Aorta (tissue), 5 donors: ENCODE results near the gene RNF175. TPM values are rescaled to one million over a fixed set of nuclear protein-coding genes. Genes with fewer than 3 reads are reported as not detected.

ENCODE experiments used
- ATAC-seq: fragments of 200-7000 bp; cut with Tn5 transposase; one replicate; pipeline ENCODE4 v1.9.1; 2022; ENCODE audit warnings: moderate library complexity; ENCODE audit not compliant: low FRiP score
- DNase-seq, 2 donors: peaks; one replicate each; pipeline ENCODE4 v3.0.0-alpha.2; 2020
- H3K27ac ChIP-seq, 2 donors: one replicate each; pipeline ENCODE4 v1.5.1; 2013; ENCODE audit warnings: low read length in 2 of 2, mild to moderate bottlenecking in 2 of 2, moderate library complexity in 2 of 2, control low read depth in 1 of 2, inconsistent platforms in 1 of 2, low read depth in 1 of 2
- H3K27me3 ChIP-seq, 2 donors: one replicate each; pipeline ENCODE4 v1.6.1; 2013; ENCODE audit warnings: control low read depth in 1 of 2, low read length in 1 of 2, mild to moderate bottlenecking in 1 of 2, moderate library complexity in 1 of 2; ENCODE audit not compliant: insufficient read depth in 2 of 2, control insufficient read depth in 1 of 2
- H3K36me3 ChIP-seq, 2 donors: one replicate each; pipeline ENCODE4 v1.6.1; 2013; ENCODE audit warnings: control low read depth in 1 of 2, low read length in 1 of 2, mild to moderate bottlenecking in 1 of 2; ENCODE audit not compliant: insufficient read depth in 2 of 2, control insufficient read depth in 1 of 2
- H3K4me1 ChIP-seq, 2 donors: one replicate each; pipeline ENCODE4 v1.6.1; 2013; ENCODE audit warnings: low read length in 2 of 2, control low read depth in 1 of 2, mild to moderate bottlenecking in 1 of 2, moderate library complexity in 1 of 2; ENCODE audit not compliant: insufficient read depth in 2 of 2, control insufficient read depth in 1 of 2
- H3K4me3 ChIP-seq, 2 donors: one replicate each; pipeline ENCODE4 v1.5.1; 2013; ENCODE audit warnings: low read length in 2 of 2, control low read depth in 1 of 2, mild to moderate bottlenecking in 1 of 2
- H3K9me3 ChIP-seq: one replicate; pipeline ENCODE4 v1.6.1; 2013; ENCODE audit warnings: mild to moderate bottlenecking, low read length; ENCODE audit not compliant: control insufficient read depth
- WGBS, 2 donors: extraction: QIAGEN DNeasy Blood & Tissue Kit; methylation state at CpG; one replicate each; pipeline ENCODE4 v1.1.7; 2013; 5-methylcytosine and 5-hydroxymethylcytosine counted together
- intact Hi-C, 2 donors: fragments of 100-400 bp; cut with DNase I; formaldehyde crosslinking; loops; one replicate each; pipeline versions ENCODE4 v1.14.2 to v1.15.0; 2022
- polyA plus RNA-seq, 2 donors: library from polyadenylated mRNA; stranded (reverse); fragments of 200-250 nt; gene quantifications; one replicate each; pipeline ENCODE4 v1.2.3, GENCODE V29; 2013
- total RNA-seq, 2 donors: library from RNA; stranded (reverse); fragmentation: NEBNext Ultra II Directional; extraction: Animal tissue kit (Norgen Biotek cat#: 25700); gene quantifications; one replicate each; pipeline ENCODE4 v1.2.1, GENCODE V29; 2021
- donor health status: healthy with polysubstance abuse.
- donor health status: Bipolar disorder and iron deficiency.
- donor health status: DM: no; HTN: no; CAD: no.
- donor health status: DM: no; HTN: no; CAD: no.
- donor health status: DM: yes; HTN: yes; CAD: no.

RNF175 gene
- total and polyA plus RNA-seq, 4 donors, result 0.33 to 1.0 TPM; not detected in 2

DNA sequence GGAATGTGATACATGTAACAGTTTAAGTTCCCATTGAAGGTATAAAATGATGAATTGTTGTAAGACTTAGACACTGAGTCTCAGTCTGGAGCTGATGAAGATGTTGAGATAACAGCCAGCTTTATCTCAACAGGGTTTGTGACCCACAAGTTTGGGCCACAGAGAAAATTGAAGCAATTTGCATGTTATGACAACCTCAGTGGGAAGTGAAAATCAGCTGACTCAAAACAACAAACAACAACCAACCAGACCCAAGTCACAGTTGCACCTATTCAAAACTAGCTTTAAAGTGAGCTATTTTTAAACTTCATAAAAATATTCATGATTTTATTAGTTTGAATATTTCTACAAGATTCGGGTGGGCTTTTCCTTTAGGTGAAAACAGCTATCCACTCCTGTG is 21.1 kb upstream of the RNF175 start:
- intact Hi-C loops, result no loop called here

GRCh38 chr4:153780221-153780620 is 20.4 kb upstream of the RNF175 start:
- no peak for DNase-seq
- Histone ChIP-seq H3K27me3 (peaks cover 0 to 1% of the 10 kb centered on the region in 2 donors), H3K4me1 (no peaks in the 10 kb centered on the region), H3K36me3 (no peaks in the 10 kb centered on the region), H3K9me3 (no peaks in the 10 kb centered on the region), H3K27ac (no peak overlapping the region), H3K4me3 (no peak overlapping the region)
- 67 to 85% methylated on average over 2 of the region's 2 CpGs for WGBS, 2 donors
- intact Hi-C loops, result no loop called here
- no peak for ATAC-seq

More for the DNA sequence above, 21.1 kb upstream of the RNF175 start:
- H3K4me1 ChIP-seq, result no peaks in the 10 kb centered on the region
- ATAC-seq, result no peak
- no peaks in the 10 kb centered on the region for H3K36me3 ChIP-seq
- 71 to 79% methylated on average over 1 of the region's 1 CpG for WGBS, 2 donors
- H3K27me3 ChIP-seq, result peaks cover 0 to 1% of the 10 kb centered on the region in 2 donors
- no peak overlapping the region for H3K27ac ChIP-seq
- no peak for DNase-seq
- no peaks in the 10 kb centered on the region for H3K9me3 ChIP-seq
- no peak overlapping the region for H3K4me3 ChIP-seq

- Histone ChIP-seq H3K9me3 (no peaks in the 10 kb centered on the region), H3K4me3 (no peak overlapping the region), H3K4me1 (no peaks in the 10 kb centered on the region), H3K36me3 (no peaks in the 10 kb centered on the region), H3K27ac (no peak overlapping the region), H3K27me3 (peaks cover 0 to 1% of the 10 kb centered on the region in 2 donors)
- ATAC-seq, result no peak
- DNase-seq, result no peak
- WGBS, 2 donors, result 92 to 96% methylated on average over 1 of the region's 1 CpG
- intact Hi-C loops, result no loop called here
Observed at GRCh38 chr4:153778383-153778782, 18.6 kb upstream of the RNF175 start.

DNA sequence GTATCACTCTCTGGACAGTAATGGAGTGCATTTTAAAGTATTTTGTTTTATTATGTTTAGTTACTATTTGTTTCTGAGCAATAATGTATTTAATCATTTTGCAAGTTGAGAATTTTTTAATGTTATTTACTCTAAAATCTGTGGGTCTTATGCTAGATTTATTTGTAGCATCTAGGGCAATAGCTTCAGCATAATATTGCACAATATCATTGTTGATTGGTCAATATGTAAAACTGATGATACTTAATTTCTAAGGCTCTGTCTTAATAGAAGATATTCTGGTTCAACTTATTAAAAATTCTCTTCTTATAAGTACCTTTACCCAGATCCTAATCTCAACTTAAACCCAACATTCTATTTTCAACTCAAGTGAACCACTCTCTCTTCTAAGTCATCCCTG is 17.6 kb upstream of the RNF175 start:
- no peak overlapping the region for H3K27ac ChIP-seq
- ATAC-seq (no peak), DNase-seq (no peak)
- no peaks in the 10 kb centered on the region for H3K9me3 ChIP-seq
- no peaks in the 10 kb centered on the region for H3K4me1 ChIP-seq
- no peaks in the 10 kb centered on the region for H3K36me3 ChIP-seq
- H3K27me3 ChIP-seq, result peaks cover 0 to 1% of the 10 kb centered on the region in 2 donors
- intact Hi-C loops, result no loop called here
- H3K4me3 ChIP-seq, result no peak overlapping the region

DNA sequence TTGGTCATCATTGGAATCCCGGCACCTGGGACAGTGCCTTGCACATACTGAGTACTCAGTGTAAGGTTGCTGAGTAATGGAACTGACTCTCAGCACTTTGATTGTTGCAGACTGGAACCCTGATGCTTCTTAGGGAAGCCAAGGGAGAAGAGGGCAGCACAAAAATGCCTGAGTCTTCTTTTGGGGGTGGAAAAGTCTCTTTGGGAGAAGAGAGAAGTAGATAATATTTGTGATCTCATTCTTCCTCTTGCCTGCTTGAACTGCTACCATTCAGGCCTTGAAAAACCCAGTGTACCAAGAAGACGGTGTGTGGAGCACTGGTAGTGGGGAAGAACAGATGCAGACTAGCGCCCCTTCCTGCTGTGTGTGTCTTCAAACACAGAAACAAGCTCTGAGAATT is 16.8 kb upstream of the RNF175 start:
- DNase-seq (no peak), ATAC-seq (no peak)
- Histone ChIP-seq H3K27ac (no peak overlapping the region), H3K4me1 (no peaks in the 10 kb centered on the region), H3K4me3 (no peak overlapping the region), H3K9me3 (no peaks in the 10 kb centered on the region), H3K27me3 (peaks cover 0 to 1% of the 10 kb centered on the region in 2 donors), H3K36me3 (no peaks in the 10 kb centered on the region)
- WGBS, 2 donors, result 91 to 95% methylated on average over 3 of the region's 3 CpGs
- intact Hi-C loops, result no loop called here

GRCh38 chr4:153773236-153773690 is 13.4 kb upstream of the RNF175 start:
- H3K4me1 ChIP-seq, result no peaks in the 10 kb centered on the region
- H3K9me3 ChIP-seq, result peaks cover 1% of the 10 kb centered on the region
- intact Hi-C loops, result no loop called here
- H3K4me3 ChIP-seq, result no peak overlapping the region
- no peak for DNase-seq
- no peak for ATAC-seq
- H3K27me3 ChIP-seq, result peaks cover 0 to 1% of the 10 kb centered on the region in 2 donors
- H3K27ac ChIP-seq, result no peak overlapping the region
- WGBS, 2 donors, result 91 to 92% methylated on average over 2 of the region's 2 CpGs
- no peaks in the 10 kb centered on the region for H3K36me3 ChIP-seq

- ATAC-seq, result no peak
- Histone ChIP-seq H3K9me3 (peaks cover 1% of the 10 kb centered on the region), H3K27ac (no peak overlapping the region), H3K27me3 (no peaks in the 10 kb centered on the region), H3K4me1 (no peaks in the 10 kb centered on the region), H3K36me3 (no peaks in the 10 kb centered on the region), H3K4me3 (no peak overlapping the region)
- intact Hi-C loops, result no loop called here
- no peak for DNase-seq
Observed at GRCh38 chr4:153771046-153771445, 11.2 kb upstream of the RNF175 start.

DNA sequence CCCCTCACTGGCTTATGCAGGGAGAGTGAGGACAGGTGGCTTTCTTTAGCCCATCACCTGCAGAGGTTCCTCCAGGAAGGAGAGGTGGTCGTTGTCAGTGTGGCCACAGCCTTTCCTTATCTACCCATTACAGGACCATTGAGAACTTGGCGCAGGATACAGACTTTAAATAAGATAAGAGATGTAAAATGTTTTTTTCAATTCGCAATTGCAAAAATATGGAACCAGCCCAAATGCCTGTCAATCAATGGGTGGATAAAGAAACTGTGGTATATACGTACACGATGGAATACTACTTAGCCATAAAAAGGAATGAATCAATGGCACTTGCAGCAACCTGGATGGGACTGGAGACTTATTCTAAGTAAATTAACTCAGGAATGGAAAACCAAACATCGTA is 6.9 kb upstream of the RNF175 start:
- ATAC-seq (no peak), DNase-seq (no peak)
- Histone ChIP-seq H3K9me3 (peaks cover 3% of the 10 kb centered on the region), H3K36me3 (no peaks in the 10 kb centered on the region), H3K27ac (no peak overlapping the region), H3K27me3 (no peaks in the 10 kb centered on the region), H3K4me3 (no peak overlapping the region), H3K4me1 (no peaks in the 10 kb centered on the region)
- intact Hi-C loops, result no loop called here
- WGBS, 2 donors, result 94 to 95% methylated on average over 6 of the region's 6 CpGs

DNA sequence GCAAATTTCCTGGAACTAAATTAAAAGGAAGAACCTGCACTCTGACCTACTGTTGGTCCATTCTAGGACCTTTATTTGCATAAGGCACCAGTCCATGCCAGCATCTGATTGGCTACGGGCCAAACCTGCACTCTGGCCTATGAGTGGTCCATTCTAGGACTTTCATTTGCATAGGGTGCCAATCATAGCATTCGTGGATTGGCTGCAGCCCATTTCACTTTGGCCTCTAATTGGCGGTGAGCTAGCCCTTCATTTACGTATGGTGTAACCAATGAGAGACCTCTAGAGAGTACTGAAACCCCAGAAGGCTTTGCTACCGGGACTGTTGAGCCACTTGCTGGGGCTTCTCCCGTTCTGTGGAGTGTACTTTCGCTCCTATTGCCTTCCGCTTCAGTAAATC is 6.1 kb upstream of the RNF175 start:
- Histone ChIP-seq H3K27ac (no peak overlapping the region), H3K9me3 (peaks cover 5% of the 10 kb centered on the region), H3K4me3 (no peak overlapping the region), H3K4me1 (no peaks in the 10 kb centered on the region), H3K36me3 (no peaks in the 10 kb centered on the region), H3K27me3 (no peaks in the 10 kb centered on the region)
- DNase-seq, result no peak
- 86 to 90% methylated on average over 8 of the region's 8 CpGs for WGBS, 2 donors
- intact Hi-C loops, result no loop called here
- no peak for ATAC-seq
